Natural killer cell (primary cell): ENCODE data around the gene NDUFB7. TPM values are rescaled to one million over a fixed set of nuclear protein-coding genes. Genes with fewer than 3 reads are reported as not detected.
A peak's percentile ranks its signal among the peaks of the same experiment; 100 is the strongest.

Source experiments
- ATAC-seq, 3 donors: fragments of 150-1000 bp in 2 of 3; fragments of 200-7000 bp in 1 of 3; cut with Tn5 transposase; 1 replicate in 1 of 3; 2 replicates in 2 of 3; pipeline ENCODE4 v1.10.0; 2021; ENCODE audit warnings: mild to moderate bottlenecking in 2 of 3, moderate library complexity in 2 of 3
- DNase-seq, 2 donors: peaks; one replicate each; pipeline versions ENCODE4 v3.0.0 to v3.0.0-alpha.2; 2013 to 2021; ENCODE audit warnings: mixed read lengths in 1 of 2
- H3K27ac ChIP-seq: one replicate; pipeline ENCODE4 v1.5.1; 2013; ENCODE audit warnings: mild to moderate bottlenecking, low read length
- H3K27me3 ChIP-seq: one replicate; pipeline ENCODE4 v1.6.1; 2013; ENCODE audit warnings: low read length; ENCODE audit not compliant: control insufficient read depth, insufficient read depth
- H3K36me3 ChIP-seq: one replicate; pipeline ENCODE4 v1.6.1; 2013; ENCODE audit warnings: low read length; ENCODE audit not compliant: control insufficient read depth, insufficient read depth
- H3K4me1 ChIP-seq: one replicate; pipeline ENCODE4 v1.6.1; 2013; ENCODE audit warnings: low read length; ENCODE audit not compliant: control insufficient read depth, insufficient read depth
- H3K4me3 ChIP-seq: one replicate; pipeline ENCODE4 v1.5.1; 2013; ENCODE audit warnings: low read length
- H3K9me3 ChIP-seq: one replicate; pipeline ENCODE4 v1.6.1; 2013; ENCODE audit warnings: low read length; ENCODE audit not compliant: control insufficient read depth, insufficient read depth
- H3K27ac Mint-ChIP-seq, 2 donors: one replicate each; pipeline ENCODE4 v1.8.0; 2022; ENCODE audit warnings: mild to moderate bottlenecking in 2 of 2, mixed read lengths in 2 of 2, moderate library complexity in 1 of 2
- H3K27me3 Mint-ChIP-seq, 2 donors: one replicate each; pipeline ENCODE4 v1.8.0; 2022; ENCODE audit warnings: low read depth in 2 of 2, mixed read lengths in 2 of 2
- H3K36me3 Mint-ChIP-seq: one replicate; pipeline ENCODE4 v1.8.0; 2022; ENCODE audit warnings: mixed read lengths
- H3K4me1 Mint-ChIP-seq, 2 donors: one replicate each; pipeline ENCODE4 v1.8.0; 2022; ENCODE audit warnings: mixed read lengths in 2 of 2
- H3K4me3 Mint-ChIP-seq: one replicate; pipeline ENCODE4 v1.8.0; 2022; ENCODE audit warnings: mild to moderate bottlenecking, moderate library complexity, mixed read lengths
- H3K9me3 Mint-ChIP-seq, 2 donors: one replicate each; pipeline ENCODE4 v1.8.0; 2022; ENCODE audit warnings: mixed read lengths in 2 of 2
- WGBS: methylation state at CpG from one replicate; pipeline ENCODE4 v1.1.7; 2013; ENCODE audit warnings: missing lambda C conversion rate; ENCODE audit not compliant: insufficient coverage; 5-methylcytosine and 5-hydroxymethylcytosine counted together
- intact Hi-C: fragments of 100-400 bp; cut with micrococcal nuclease; formaldehyde crosslinking; loops from one replicate; pipeline ENCODE4 v1.14.2; 2022
- total RNA-seq, 4 donors: library from RNA; stranded (reverse); fragments of 120-200 nt in 1 of 4; gene quantifications; one replicate each; pipeline versions ENCODE4 v1.2.3 to v1.2.4, GENCODE V29; 2013 to 2022
- TF ChIP-seq, protein P1 (sequence below): fragments of 200-600 bp; IDR thresholded peaks from one replicate; pipeline ENCODE4 v1.8.0; 2022; ENCODE audit warnings: antibody characterized with exemption

The NDUFB7 gene
- total RNA-seq, 3 donors from 2014 or later (not counting 1 experiment from before 2014, with no cell fraction given) = 97.1 to 120 (median 108) TPM

DNA sequence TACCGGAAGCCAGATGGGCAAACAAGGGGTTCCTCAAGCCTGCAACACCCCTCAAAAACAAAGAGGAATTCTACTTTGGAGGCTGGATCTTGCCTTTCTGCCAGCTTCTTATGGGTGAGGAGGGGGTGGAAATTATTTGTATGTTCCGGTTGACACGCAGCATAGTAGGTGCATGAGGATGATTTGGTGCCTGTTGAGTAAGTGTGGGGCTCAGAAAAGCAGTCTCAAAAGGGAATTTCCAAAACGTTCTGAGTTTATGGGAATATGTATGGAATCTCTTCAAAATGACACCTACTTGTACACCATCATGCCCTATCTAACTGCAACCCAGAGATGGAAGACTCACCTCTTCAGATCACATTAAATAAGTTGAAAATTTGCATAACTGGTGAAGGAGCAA, 45.4 kb downstream of the NDUFB7 start:
- TF ChIP-seq, protein P1, sequence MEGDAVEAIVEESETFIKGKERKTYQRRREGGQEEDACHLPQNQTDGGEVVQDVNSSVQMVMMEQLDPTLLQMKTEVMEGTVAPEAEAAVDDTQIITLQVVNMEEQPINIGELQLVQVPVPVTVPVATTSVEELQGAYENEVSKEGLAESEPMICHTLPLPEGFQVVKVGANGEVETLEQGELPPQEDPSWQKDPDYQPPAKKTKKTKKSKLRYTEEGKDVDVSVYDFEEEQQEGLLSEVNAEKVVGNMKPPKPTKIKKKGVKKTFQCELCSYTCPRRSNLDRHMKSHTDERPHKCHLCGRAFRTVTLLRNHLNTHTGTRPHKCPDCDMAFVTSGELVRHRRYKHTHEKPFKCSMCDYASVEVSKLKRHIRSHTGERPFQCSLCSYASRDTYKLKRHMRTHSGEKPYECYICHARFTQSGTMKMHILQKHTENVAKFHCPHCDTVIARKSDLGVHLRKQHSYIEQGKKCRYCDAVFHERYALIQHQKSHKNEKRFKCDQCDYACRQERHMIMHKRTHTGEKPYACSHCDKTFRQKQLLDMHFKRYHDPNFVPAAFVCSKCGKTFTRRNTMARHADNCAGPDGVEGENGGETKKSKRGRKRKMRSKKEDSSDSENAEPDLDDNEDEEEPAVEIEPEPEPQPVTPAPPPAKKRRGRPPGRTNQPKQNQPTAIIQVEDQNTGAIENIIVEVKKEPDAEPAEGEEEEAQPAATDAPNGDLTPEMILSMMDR = no peak
- Mint-ChIP-seq H3K27ac (no peak overlapping the region), H3K9me3 (no peaks in the 10 kb centered on the region), H3K4me1 (peaks cover 28 to 33% of the 10 kb centered on the region in 2 donors), H3K4me3 (no peak overlapping the region), H3K27me3 (no peaks in the 10 kb centered on the region), H3K36me3 (no peaks in the 10 kb centered on the region)
- 98% methylated on average over 3 of the region's 4 CpGs for WGBS
- Histone ChIP-seq H3K27ac (no peak overlapping the region), H3K27me3 (no peaks in the 10 kb centered on the region), H3K4me3 (no peak overlapping the region), H3K4me1 (peaks cover 49% of the 10 kb centered on the region), H3K9me3 (no peaks in the 10 kb centered on the region), H3K36me3 (no peaks in the 10 kb centered on the region)
- ATAC-seq (no peak), DNase-seq (no peak)
- intact Hi-C loops = no loop called here

DNA sequence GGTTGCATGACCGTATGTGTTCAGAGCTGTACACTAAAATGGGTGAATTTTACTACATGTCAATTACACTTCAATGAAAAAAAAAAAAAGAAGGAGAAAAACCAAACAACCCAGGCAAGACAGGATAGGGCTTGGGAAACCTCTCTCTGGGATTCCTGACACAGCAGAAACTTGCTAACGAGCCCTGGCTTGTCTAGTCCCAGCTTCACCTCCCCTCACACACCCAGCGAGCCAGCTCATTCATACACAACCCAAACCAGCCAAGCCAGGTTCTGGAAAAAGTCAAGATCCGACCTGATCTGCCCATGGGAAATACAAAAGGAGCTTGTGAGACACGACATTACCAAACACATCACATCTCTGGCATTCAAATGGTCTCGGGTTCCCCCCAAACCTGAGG, 46.1 kb downstream of the NDUFB7 start:
- ATAC-seq (no peak), DNase-seq (no peak)
- Mint-ChIP-seq H3K27me3 (no peaks in the 10 kb centered on the region), H3K4me1 (peaks cover 28 to 34% of the 10 kb centered on the region in 2 donors), H3K36me3 (no peaks in the 10 kb centered on the region), H3K9me3 (no peaks in the 10 kb centered on the region), H3K27ac (no peak overlapping the region), H3K4me3 (no peak overlapping the region)
- Histone ChIP-seq H3K4me3 (no peak overlapping the region), H3K9me3 (no peaks in the 10 kb centered on the region), H3K4me1 (peaks cover 51% of the 10 kb centered on the region), H3K27ac (no peak overlapping the region), H3K36me3 (no peaks in the 10 kb centered on the region), H3K27me3 (no peaks in the 10 kb centered on the region)
- TF ChIP-seq, protein P1 = no peak
- intact Hi-C loops = no loop called here
- WGBS = 93% methylated on average over 6 of the region's 6 CpGs

DNA sequence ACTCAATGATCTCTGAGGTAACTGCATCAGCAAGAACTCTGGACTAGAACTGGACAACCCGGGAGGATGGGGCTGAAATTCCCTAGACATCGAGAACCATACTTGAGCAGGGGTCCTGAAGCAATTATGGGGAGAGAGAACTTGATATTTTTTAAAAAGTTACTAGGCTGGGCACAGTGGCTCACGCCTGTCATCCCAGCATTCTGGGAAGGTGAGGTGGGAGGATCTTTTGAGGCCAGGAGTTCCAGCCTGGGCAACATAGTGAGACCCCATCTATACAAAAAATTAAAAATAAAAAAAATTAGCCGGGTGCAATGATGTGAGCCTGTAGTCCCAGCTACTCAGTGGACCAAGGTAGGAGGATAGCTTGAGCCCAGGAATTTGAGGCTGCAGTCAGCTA, 51.3 kb downstream of the NDUFB7 start:
- peaks cover 74% of the 10 kb centered on the region for H3K4me1 ChIP-seq
- no peak for DNase-seq
- no peaks in the 10 kb centered on the region for H3K9me3 Mint-ChIP-seq
- H3K4me3 ChIP-seq = no peak overlapping the region
- peak overlapping the region; percentile 91 for H3K27ac ChIP-seq
- ATAC-seq = no peak
- H3K27ac Mint-ChIP-seq = peak overlapping the region; percentile 91 to 96
- no peaks in the 10 kb centered on the region for H3K27me3 ChIP-seq
- intact Hi-C loops = no loop called here
- no peaks in the 10 kb centered on the region for H3K27me3 Mint-ChIP-seq
- TF ChIP-seq, protein P1 = no peak
- no peaks in the 10 kb centered on the region for H3K9me3 ChIP-seq
- H3K36me3 ChIP-seq = peaks cover 14% of the 10 kb centered on the region
- H3K4me3 Mint-ChIP-seq = no peak overlapping the region
- no peaks in the 10 kb centered on the region for H3K36me3 Mint-ChIP-seq
- peaks cover 38 to 55% of the 10 kb centered on the region in 2 donors for H3K4me1 Mint-ChIP-seq
- WGBS = 96% methylated on average over 4 of the region's 4 CpGs

DNA sequence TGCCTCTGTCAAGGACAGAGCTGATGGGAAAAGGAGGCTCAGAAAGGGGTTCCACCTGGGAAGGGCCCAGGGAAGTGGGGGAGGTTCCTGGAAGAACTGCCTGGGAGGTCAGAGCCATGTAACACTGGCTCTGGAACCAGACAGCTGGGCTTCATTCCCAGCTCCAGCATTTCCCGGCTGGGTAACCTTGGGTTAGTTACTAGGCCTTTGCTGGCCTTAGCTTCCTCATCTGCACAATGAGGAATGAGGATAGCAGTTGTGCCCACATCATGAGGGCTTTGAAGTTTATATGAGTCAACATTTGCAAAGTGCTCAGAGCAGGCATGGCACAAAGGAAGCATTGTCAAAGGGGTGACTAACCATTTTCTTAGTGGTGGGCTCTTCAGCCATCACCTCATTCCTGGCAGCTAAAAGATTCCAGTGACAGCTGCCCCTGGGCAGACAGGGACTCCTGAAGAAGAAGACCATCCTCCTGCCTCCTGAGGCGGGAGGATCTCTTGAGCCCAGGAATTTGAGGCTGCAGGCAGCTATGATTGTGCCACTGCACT, 51.9 kb downstream of the NDUFB7 start:
- Mint-ChIP-seq H3K4me3 (peak overlapping the region; percentile 84), H3K27me3 (no peaks in the 10 kb centered on the region), H3K9me3 (no peaks in the 10 kb centered on the region), H3K36me3 (peaks cover 4% of the 10 kb centered on the region), H3K27ac (peak overlapping the region; percentile 91 to 96), H3K4me1 (peaks cover 42 to 61% of the 10 kb centered on the region in 2 donors)
- Histone ChIP-seq H3K9me3 (no peaks in the 10 kb centered on the region), H3K36me3 (peaks cover 20% of the 10 kb centered on the region), H3K27ac (no peak overlapping the region), H3K4me3 (no peak overlapping the region), H3K4me1 (peaks cover 76% of the 10 kb centered on the region), H3K27me3 (no peaks in the 10 kb centered on the region)
- DNase-seq (peak in 1 of 2 donors; percentile 41), ATAC-seq (no peak)
- intact Hi-C loops = loop anchor here (5.0 kb wide), 1 partner anchor 103 kb away; the partner anchor contains the start of gene DDX39A
- TF ChIP-seq, protein P1 = no peak
- WGBS = 94% methylated on average over 2 of the region's 2 CpGs
